Endothelial cell of umbilical vein (primary cell): Measurements from ENCODE around the gene CCP110. TPM values are rescaled to one million over a fixed set of nuclear protein-coding genes. Genes with fewer than 3 reads are reported as not detected.

Experiments
- BruUV-seq: library from RNA; stranded (reverse); fragments of 400-500 nt; replicated peaks from 2 replicates; lab custom pipeline; 2021; lab: Mats Ljungman, UMichigan
- CTCF ChIA-PET: fragments of 300-600, 350-600 bp; sonication (Branson Sonifier 250); formaldehyde crosslinking; loops from one replicate; lab custom pipeline; 2021; ENCODE audit warnings: antibody characterized with exemption, inconsistent platforms; lab: Charles Lee
- POLR2A ChIA-PET: fragments of 300-600, 350-600 bp; sonication (Branson Sonifier 250); formaldehyde crosslinking; loops from one replicate; lab custom pipeline; 2021; ENCODE audit warnings: antibody characterized with exemption, inconsistent platforms; lab: Charles Lee
- DNase-seq: peaks from one replicate; pipeline ENCODE4 v3.0.0-alpha.2; 2011; ENCODE audit warnings: low read depth, low spot score
- FAIRE-seq: peaks from 2 replicates; lab custom pipeline; 2011; peaks lifted over from hg19 to GRCh38; lab: Jason Lieb, UNC
- H2AFZ ChIP-seq: 2 replicates; pipeline ENCODE4 v1.6.0; 2012; ENCODE audit warnings: low read depth, low read length, control low read depth, inconsistent platforms
- H3K27ac ChIP-seq: 2 replicates; pipeline ENCODE4 v1.5.1; 2011; ENCODE audit warnings: low read depth, mild to moderate bottlenecking, control low read depth, low read length, moderate library complexity; ENCODE audit not compliant: insufficient read depth
- H3K27me3 ChIP-seq, 2 experiments: 2 replicates each; pipeline versions ENCODE4 v1.6.0 to v1.6.1; 2011; ENCODE audit warnings: low read length in 2 of 2, mixed read lengths in 1 of 2; ENCODE audit not compliant: control insufficient read depth in 2 of 2, insufficient read depth in 2 of 2
- H3K36me3 ChIP-seq, 2 experiments: 2 replicates in 1 of 2; 3 replicates in 1 of 2; pipeline ENCODE4 v1.5.1; 2011; ENCODE audit warnings: low read length in 2 of 2, mild to moderate bottlenecking in 1 of 2, moderate library complexity in 1 of 2; ENCODE audit not compliant: control insufficient read depth in 2 of 2, insufficient read depth in 2 of 2; ENCODE audit errors: extremely low read depth in 1 of 2
- H3K4me1 ChIP-seq: 3 replicates; pipeline ENCODE4 v1.5.1; 2011; ENCODE audit warnings: mild to moderate bottlenecking, low read length; ENCODE audit not compliant: control insufficient read depth, insufficient read depth; ENCODE audit errors: extremely low read depth
- H3K4me2 ChIP-seq: 2 replicates; pipeline ENCODE4 v1.6.1; 2011; ENCODE audit warnings: low read length, control low read depth, mixed read lengths; ENCODE audit not compliant: insufficient read depth
- H3K4me3 ChIP-seq, 3 experiments: fragments of 200-600 bp in 1 of 3; sonication (generic), shearing (Covaris generic) in 1 of 3; replicated peaks in 1 of 3; 2 replicates each; pipeline ENCODE4 v1.5.1; 2011 to 2016; ENCODE audit warnings: control low read depth in 3 of 3, low read length in 3 of 3, mild to moderate bottlenecking in 2 of 3, inconsistent platforms in 1 of 3, low read depth in 1 of 3, moderate library complexity in 1 of 3; ENCODE audit not compliant: insufficient read depth in 1 of 3
- H3K79me2 ChIP-seq: 2 replicates; pipeline ENCODE4 v1.6.0; 2012; ENCODE audit warnings: low read length, inconsistent platforms; ENCODE audit not compliant: control insufficient read depth, insufficient read depth
- H3K9ac ChIP-seq: replicated peaks from 2 replicates; pipeline ENCODE3; 2011; ENCODE audit warnings: low read length, control low read depth; ENCODE audit not compliant: insufficient read depth; ENCODE audit errors: extremely low read depth
- H3K9me1 ChIP-seq: replicated peaks from 3 replicates; pipeline ENCODE4 v1.6.0; 2011; ENCODE audit warnings: mild to moderate bottlenecking, low read length; ENCODE audit not compliant: control insufficient read depth, insufficient read depth; ENCODE audit errors: extremely low read depth
- H3K9me3 ChIP-seq: replicated peaks from 2 replicates; pipeline ENCODE4 v1.5.1; 2012; ENCODE audit warnings: low read length, inconsistent platforms; ENCODE audit not compliant: control insufficient read depth, insufficient read depth
- H4K20me1 ChIP-seq: replicated peaks from 2 replicates; pipeline ENCODE3; 2011; ENCODE audit warnings: mild to moderate bottlenecking, low read length; ENCODE audit not compliant: control insufficient read depth, insufficient read depth; ENCODE audit errors: extremely low read depth
- EZH2 ChIP-seq: IDR thresholded peaks from 2 replicates; pipeline ENCODE4 v1.6.1; 2012; ENCODE audit warnings: borderline replicate concordance, low read depth, mild to moderate bottlenecking, moderate library complexity, low read length, inconsistent platforms; ENCODE audit not compliant: severe bottlenecking
- FOS ChIP-seq: IDR thresholded peaks from 2 replicates; pipeline ENCODE4 v1.6.1; 2011; ENCODE audit warnings: mild to moderate bottlenecking, low read length, moderate library complexity, borderline replicate concordance; ENCODE audit not compliant: insufficient read depth
- GATA2 ChIP-seq: IDR thresholded peaks from 2 replicates; pipeline ENCODE4 v1.7.0; 2011; ENCODE audit warnings: low read depth, mild to moderate bottlenecking, moderate library complexity, mixed read lengths, low read length; ENCODE audit not compliant: insufficient read length, insufficient read depth
- JUN ChIP-seq: IDR thresholded peaks from 2 replicates; pipeline ENCODE4 v1.6.1; 2011; ENCODE audit warnings: borderline replicate concordance, low read depth; ENCODE audit not compliant: insufficient read length, insufficient read depth
- MYC ChIP-seq: IDR thresholded peaks from one replicate; pipeline ENCODE4 v1.6.1; 2011; ENCODE audit warnings: mild to moderate bottlenecking, low read depth, low read length
- POLR2A ChIP-seq: IDR thresholded peaks from 2 replicates; pipeline ENCODE4 v1.6.1; 2012; ENCODE audit warnings: low read depth, mild to moderate bottlenecking, control low read depth, low read length
- POLR2AphosphoS5 ChIP-seq: IDR thresholded peaks from 2 replicates; pipeline ENCODE4 v1.6.1; 2012; ENCODE audit warnings: low read depth, mild to moderate bottlenecking, control low read depth, low read length, moderate library complexity; ENCODE audit not compliant: insufficient read depth
- dilution Hi-C: fragments of 300-500 bp; cut with MboI; formaldehyde crosslinking; loops from one replicate; pipeline ENCODE4 v1.15.0; 2019; ENCODE audit warnings: low sequenced_read_pairs; ENCODE audit not compliant: extremely low pct_ligation_motif_present
- intact Hi-C: fragments of 100-400 bp; cut with micrococcal nuclease; formaldehyde crosslinking; loops from one replicate; pipeline ENCODE4 v1.10.0; 2022
- polyA plus RNA-seq, 4 experiments: library from polyadenylated mRNA; depleted of rRNA in 3 of 4; stranded (reverse) in 3 of 4; unstranded in 1 of 4; fragments of >200 nt; gene quantifications; 2 replicates each; pipeline versions ENCODE4 v1.2.1 to v1.2.3, GENCODE V29; 2011 to 2012; ENCODE audit warnings: missing spikeins in 1 of 4
- total RNA-seq: library from RNA; stranded (reverse); gene quantifications from 2 replicates; pipeline ENCODE4 v1.2.3, GENCODE V29; 2021
- TF ChIP-seq, protein P1 (sequence below): IDR thresholded peaks from 2 replicates; pipeline ENCODE4 v1.6.1; 2011; ENCODE audit not compliant: insufficient read depth, insufficient read length
- TF ChIP-seq, protein P2 (sequence below), 2 donors: IDR thresholded peaks; 1 replicate in 1 of 2; 2 replicates in 1 of 2; pipeline ENCODE4 v1.5.1; 2011; ENCODE audit warnings: low read length in 2 of 2, mild to moderate bottlenecking in 2 of 2, moderate library complexity in 2 of 2, control low read depth in 1 of 2, inconsistent platforms in 1 of 2, low read depth in 1 of 2; ENCODE audit not compliant: insufficient read depth in 1 of 2; ENCODE audit errors: extremely low read depth in 1 of 2

CCP110 gene
- total and polyA plus RNA-seq, 2 donors (not counting 3 experiments of a cell fraction or from before 2014, with no cell fraction given): 3.7 to 16.5 TPM

DNA sequence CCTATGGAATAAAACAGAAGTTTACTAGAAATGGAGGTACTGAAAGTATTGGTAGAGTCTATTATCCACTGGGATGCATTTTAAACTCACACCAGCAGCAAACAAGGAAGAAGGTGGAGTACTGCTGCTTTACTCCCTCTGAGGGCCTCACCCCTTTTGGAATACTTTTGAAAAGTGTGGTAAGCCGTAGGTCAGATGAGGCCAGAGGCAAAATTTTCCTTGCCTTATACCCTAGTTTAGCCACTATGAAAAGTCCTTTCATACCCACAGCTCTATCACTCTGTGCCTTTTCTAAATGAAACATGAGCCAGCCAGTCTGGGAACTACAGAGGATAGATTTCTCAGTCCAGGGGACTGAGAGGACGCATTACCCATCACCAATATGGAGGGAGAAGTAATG lies 15.9 kb upstream of the CCP110 start:
- Histone ChIP-seq H3K4me2 (no peak overlapping the region), H3K9ac (no peak overlapping the region), H3K9me1 (no peaks in the 10 kb centered on the region), H2AFZ (no peak overlapping the region), H3K4me3 (no peak overlapping the region), H3K27ac (no peak overlapping the region), H4K20me1 (no peaks in the 10 kb centered on the region), H3K79me2 (no peaks in the 10 kb centered on the region), H3K36me3 (peaks cover 4 to 9% of the 10 kb centered on the region in 2 experiments), H3K4me1 (peaks cover 7% of the 10 kb centered on the region), H3K27me3 (no peaks in the 10 kb centered on the region), H3K9me3 (no peaks in the 10 kb centered on the region)
- POLR2A ChIA-PET: no interaction called here
- CTCF ChIA-PET: interaction anchor here (1.0 to 2.8 kb wide), 3 partner anchors 9 to 524 kb away, joined by 3 to 9 read pairs (median 3); partner anchors contain the start of genes CCP110 and TMC7
- no TSS peak for BruUV-seq
- FAIRE-seq: no peak
- DNase-seq: no peak
- intact Hi-C loops (no loop called here), dilution Hi-C loops (no loop called here)
- TF ChIP-seq FOS: no peak
- no peak for TF ChIP-seq MYC
- no peak for TF ChIP-seq GATA2
- no peak for TF ChIP-seq POLR2AphosphoS5
- TF ChIP-seq, protein P1, sequence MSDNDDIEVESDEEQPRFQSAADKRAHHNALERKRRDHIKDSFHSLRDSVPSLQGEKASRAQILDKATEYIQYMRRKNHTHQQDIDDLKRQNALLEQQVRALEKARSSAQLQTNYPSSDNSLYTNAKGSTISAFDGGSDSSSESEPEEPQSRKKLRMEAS: no peak
- TF ChIP-seq EZH2: no peak
- TF ChIP-seq, protein P2, sequence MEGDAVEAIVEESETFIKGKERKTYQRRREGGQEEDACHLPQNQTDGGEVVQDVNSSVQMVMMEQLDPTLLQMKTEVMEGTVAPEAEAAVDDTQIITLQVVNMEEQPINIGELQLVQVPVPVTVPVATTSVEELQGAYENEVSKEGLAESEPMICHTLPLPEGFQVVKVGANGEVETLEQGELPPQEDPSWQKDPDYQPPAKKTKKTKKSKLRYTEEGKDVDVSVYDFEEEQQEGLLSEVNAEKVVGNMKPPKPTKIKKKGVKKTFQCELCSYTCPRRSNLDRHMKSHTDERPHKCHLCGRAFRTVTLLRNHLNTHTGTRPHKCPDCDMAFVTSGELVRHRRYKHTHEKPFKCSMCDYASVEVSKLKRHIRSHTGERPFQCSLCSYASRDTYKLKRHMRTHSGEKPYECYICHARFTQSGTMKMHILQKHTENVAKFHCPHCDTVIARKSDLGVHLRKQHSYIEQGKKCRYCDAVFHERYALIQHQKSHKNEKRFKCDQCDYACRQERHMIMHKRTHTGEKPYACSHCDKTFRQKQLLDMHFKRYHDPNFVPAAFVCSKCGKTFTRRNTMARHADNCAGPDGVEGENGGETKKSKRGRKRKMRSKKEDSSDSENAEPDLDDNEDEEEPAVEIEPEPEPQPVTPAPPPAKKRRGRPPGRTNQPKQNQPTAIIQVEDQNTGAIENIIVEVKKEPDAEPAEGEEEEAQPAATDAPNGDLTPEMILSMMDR (IDR thresholded peaks at IDR 0.05; ENCODE audit: extremely low read depth in 1 of 2, insufficient read depth in 1 of 2, low read depth in 1 of 2, low read length in 2 of 2): no peak
- TF ChIP-seq JUN: no peak
- no peak for TF ChIP-seq POLR2A
